ENCODE measurements around the gene GBP5. TPM values are rescaled to one million over a fixed set of nuclear protein-coding genes. Genes with fewer than 3 reads are reported as not detected.
"Not testable (repeated sequence)": the region's sequence is repeated elsewhere in the genome, so short reads cannot be mapped to it uniquely, and the experiment has no call there.

The GBP5 gene
- total and polyA plus RNA-seq, 4 experiments from 2014 or later, result 37.9 to 124 (median 77.7) TPM

GRCh38 chr1:89309828-89310227 is 37.2 kb upstream of the GBP5 start:
- peaks cover 0 to 6% (median 3%) of the 10 kb centered on the region in 8 donors for H3K9me3 Mint-ChIP-seq
- peak overlapping the region in 1 of 2 donors; percentile 7 for H3K4me3 ChIP-seq (ENCODE audit: low read length in 2 of 2)
- peak overlapping the region in 7 of 8 donors; percentile 37 to 84 (median 67) for H3K4me3 Mint-ChIP-seq
- DNase-seq, result no peak
- ChIA-PET CTCF (ENCODE audit: partially characterized antibody) (interaction anchor here (0.8 to 3.7 kb wide), 10 partner anchors 8 to 326 kb away, joined by 3 to 22 read pairs (median 6); partner anchors contain the start of genes GBP4 and GBP5), POLR2A (ENCODE audit: partially characterized antibody) (interaction anchor here (0.6 to 4.2 kb wide), 17 partner anchors 10 to 319 kb away, joined by 3 to 52 read pairs (median 5); partner anchors contain the start of genes GBP2 and GBP5)
- peaks cover 0 to 15% of the 10 kb centered on the region in 2 donors for H3K36me3 Mint-ChIP-seq
- H3K4me1 Mint-ChIP-seq, result peaks cover 30 to 73% (median 51%) of the 10 kb centered on the region in 4 donors
- H3K9me3 ChIP-seq (ENCODE audit: control insufficient read depth in 1 of 2, low read length in 2 of 2), result no peaks in the 10 kb centered on the region
- intact Hi-C loops (cut with micrococcal nuclease), result loop anchor here (1.0 to 5.0 kb wide), 3 partner anchors 11 to 47 kb away; no protein-coding TSS in a partner anchor
- H3K27me3 Mint-ChIP-seq, result no peaks in the 10 kb centered on the region
- no peaks in the 10 kb centered on the region for H3K27me3 ChIP-seq (ENCODE audit: insufficient read depth, low read length)
- H3K4me1 ChIP-seq (ENCODE audit: insufficient read depth, low read length), result peaks cover 65% of the 10 kb centered on the region
- peak overlapping the region; percentile 62 to 94 (median 81) for H3K27ac Mint-ChIP-seq
- H3K36me3 ChIP-seq (ENCODE audit: insufficient read depth, low read length), result no peaks in the 10 kb centered on the region
- H3K27ac ChIP-seq (ENCODE audit: low read depth, low read length), result no peak overlapping the region

- Mint-ChIP-seq H3K27me3 (no peaks in the 10 kb centered on the region), H3K4me1 (peaks cover 26 to 64% (median 42%) of the 10 kb centered on the region in 4 donors), H3K36me3 (peaks cover 0 to 15% of the 10 kb centered on the region in 2 donors), H3K27ac (no peak overlapping the region), H3K9me3 (peaks cover 0 to 7% (median 0%) of the 10 kb centered on the region in 8 donors), H3K4me3 (no peak overlapping the region)
- POLR2A ChIA-PET (ENCODE audit: partially characterized antibody), result interaction anchor here (1.4 kb wide), 1 partner anchor 20 kb away, joined by 4 read pairs; no protein-coding TSS in a partner anchor
- CTCF ChIA-PET (ENCODE audit: partially characterized antibody), result interaction anchor here (1.3 kb wide), 1 partner anchor 322 kb away, joined by 3 read pairs; no protein-coding TSS in a partner anchor
- Histone ChIP-seq H3K27ac (ENCODE audit: low read depth, low read length) (no peak overlapping the region), H3K36me3 (ENCODE audit: insufficient read depth, low read length) (no peaks in the 10 kb centered on the region), H3K9me3 (ENCODE audit: control insufficient read depth in 1 of 2, low read length in 2 of 2) (no peaks in the 10 kb centered on the region), H3K27me3 (ENCODE audit: insufficient read depth, low read length) (no peaks in the 10 kb centered on the region), H3K4me1 (ENCODE audit: insufficient read depth, low read length) (peaks cover 58% of the 10 kb centered on the region), H3K4me3 (ENCODE audit: low read length in 2 of 2) (no peak overlapping the region)
- intact Hi-C loops (cut with micrococcal nuclease), result no loop called here
- no peak for DNase-seq
Observed at GRCh38 chr1:89306273-89306672, 33.6 kb upstream of the GBP5 start.

- Histone ChIP-seq H3K36me3 (ENCODE audit: insufficient read depth, low read length) (no peaks in the 10 kb centered on the region), H3K9me3 (ENCODE audit: control insufficient read depth in 1 of 2, low read length in 2 of 2) (no peaks in the 10 kb centered on the region), H3K27me3 (ENCODE audit: insufficient read depth, low read length) (no peaks in the 10 kb centered on the region), H3K4me1 (ENCODE audit: insufficient read depth, low read length) (peaks cover 50% of the 10 kb centered on the region), H3K27ac (ENCODE audit: low read depth, low read length) (no peak overlapping the region), H3K4me3 (ENCODE audit: low read length in 2 of 2) (no peak overlapping the region)
- CTCF ChIA-PET (ENCODE audit: partially characterized antibody), result interaction anchor here (1.3 kb wide), 1 partner anchor 321 kb away, joined by 3 read pairs; no protein-coding TSS in a partner anchor
- Mint-ChIP-seq H3K9me3 (peaks cover 0 to 7% (median 0%) of the 10 kb centered on the region in 8 donors), H3K4me3 (no peak overlapping the region), H3K27ac (peak overlapping the region in 1 of 7 donors; percentile 56), H3K27me3 (no peaks in the 10 kb centered on the region), H3K36me3 (peaks cover 0 to 15% of the 10 kb centered on the region in 2 donors), H3K4me1 (peaks cover 21 to 64% (median 34%) of the 10 kb centered on the region in 4 donors)
- POLR2A ChIA-PET (ENCODE audit: partially characterized antibody), result interaction anchor here (0.8 to 1.4 kb wide), 2 partner anchors 19 to 28 kb away, joined by 3 to 4 read pairs; no protein-coding TSS in a partner anchor
- DNase-seq, result no peak
- intact Hi-C loops (cut with micrococcal nuclease), result no loop called here
Observed at GRCh38 chr1:89305493-89305892, 32.8 kb upstream of the GBP5 start.

GRCh38 chr1:89304572-89305230 is 32.0 kb upstream of the GBP5 start:
- H3K27ac Mint-ChIP-seq, result no peak overlapping the region
- peaks cover 0 to 6% (median 0%) of the 10 kb centered on the region in 8 donors for H3K9me3 Mint-ChIP-seq
- peaks cover 19 to 64% (median 32%) of the 10 kb centered on the region in 4 donors for H3K4me1 Mint-ChIP-seq
- intact Hi-C loops (cut with micrococcal nuclease), result no loop called here
- H3K36me3 Mint-ChIP-seq, result peaks cover 0 to 9% of the 10 kb centered on the region in 2 donors
- H3K4me3 Mint-ChIP-seq, result peak overlapping the region in 1 of 8 donors; percentile 10
- Histone ChIP-seq H3K27me3 (ENCODE audit: insufficient read depth, low read length) (no peaks in the 10 kb centered on the region), H3K4me1 (ENCODE audit: insufficient read depth, low read length) (peaks cover 49% of the 10 kb centered on the region), H3K9me3 (ENCODE audit: control insufficient read depth in 1 of 2, low read length in 2 of 2) (no peaks in the 10 kb centered on the region), H3K36me3 (ENCODE audit: insufficient read depth, low read length) (no peaks in the 10 kb centered on the region), H3K4me3 (ENCODE audit: low read length in 2 of 2) (no peak overlapping the region), H3K27ac (ENCODE audit: low read depth, low read length) (no peak overlapping the region)
- ChIA-PET CTCF (ENCODE audit: partially characterized antibody) (no interaction called here), POLR2A (ENCODE audit: partially characterized antibody) (interaction anchor here (1.4 kb wide), 1 partner anchor 19 kb away, joined by 4 read pairs; no protein-coding TSS in a partner anchor)
- no peak for DNase-seq
- no peaks in the 10 kb centered on the region for H3K27me3 Mint-ChIP-seq

- no peak overlapping the region for H3K4me3 Mint-ChIP-seq
- Histone ChIP-seq H3K36me3 (ENCODE audit: insufficient read depth, low read length) (no peaks in the 10 kb centered on the region), H3K27me3 (ENCODE audit: insufficient read depth, low read length) (no peaks in the 10 kb centered on the region), H3K4me3 (ENCODE audit: low read length in 2 of 2) (no peak overlapping the region), H3K4me1 (ENCODE audit: insufficient read depth, low read length) (peaks cover 40% of the 10 kb centered on the region), H3K27ac (ENCODE audit: low read depth, low read length) (no peak overlapping the region), H3K9me3 (ENCODE audit: control insufficient read depth in 1 of 2, low read length in 2 of 2) (no peaks in the 10 kb centered on the region)
- no peak overlapping the region for H3K27ac Mint-ChIP-seq
- no peaks in the 10 kb centered on the region for H3K36me3 Mint-ChIP-seq
- H3K4me1 Mint-ChIP-seq, result peaks cover 18 to 62% (median 27%) of the 10 kb centered on the region in 4 donors
- intact Hi-C loops (cut with micrococcal nuclease), result no loop called here
- H3K9me3 Mint-ChIP-seq, result peaks cover 0 to 3% (median 0%) of the 10 kb centered on the region in 8 donors
- no peaks in the 10 kb centered on the region for H3K27me3 Mint-ChIP-seq
- ChIA-PET POLR2A (ENCODE audit: partially characterized antibody) (interaction anchor here (0.9 kb wide), 1 partner anchor 17 kb away, joined by 3 read pairs; no protein-coding TSS in a partner anchor), CTCF (ENCODE audit: partially characterized antibody) (interaction anchor here (1.0 to 1.7 kb wide), 3 partner anchors 8 to 32 kb away, joined by 3 to 5 read pairs (median 3); no protein-coding TSS in a partner anchor)
- no peak for DNase-seq
Observed at GRCh38 chr1:89302697-89303332, 30.2 kb upstream of the GBP5 start.

- Mint-ChIP-seq H3K4me1 (peaks cover 29 to 63% (median 33%) of the 10 kb centered on the region in 4 donors), H3K27ac (peak overlapping the region in 5 of 7 donors; percentile 23 to 92 (median 54)), H3K4me3 (peak overlapping the region in 3 of 8 donors; percentile 1 to 38 (median 35))
- H3K36me3 ChIP-seq (ENCODE audit: insufficient read depth, low read length); DNase-seq; H3K36me3 Mint-ChIP-seq; H3K27ac ChIP-seq (ENCODE audit: low read depth, low read length); H3K27me3 Mint-ChIP-seq; H3K4me3 ChIP-seq (ENCODE audit: low read length in 2 of 2); H3K27me3 ChIP-seq (ENCODE audit: insufficient read depth, low read length); H3K9me3 Mint-ChIP-seq; H3K9me3 ChIP-seq (ENCODE audit: control insufficient read depth in 1 of 2, low read length in 2 of 2): not testable (repeated sequence)
- peaks cover 30% of the 10 kb centered on the region for H3K4me1 ChIP-seq (ENCODE audit: insufficient read depth, low read length)
- intact Hi-C loops (cut with micrococcal nuclease), result loop anchor here (1.0 kb wide), 1 partner anchor 10 kb away; no protein-coding TSS in a partner anchor
- ChIA-PET POLR2A (ENCODE audit: partially characterized antibody) (interaction anchor here (0.7 to 3.0 kb wide), 6 partner anchors 10 to 26 kb away, joined by 3 to 20 read pairs (median 4); no protein-coding TSS in a partner anchor), CTCF (ENCODE audit: partially characterized antibody) (interaction anchor here (1.1 to 1.7 kb wide), 5 partner anchors 11 to 315 kb away, joined by 3 to 4 read pairs (median 3); no protein-coding TSS in a partner anchor)
Observed at GRCh38 chr1:89299739-89300463, 27.2 kb upstream of the GBP5 start.
